ENCODE data around the gene SHISA7. TPM values are rescaled to one million over a fixed set of nuclear protein-coding genes. Genes with fewer than 3 reads are reported as not detected.
A peak's percentile ranks its signal among the peaks of the same experiment; 100 is the strongest.

Gene SHISA7
- total and polyA plus RNA-seq, 2 of the 4 experiments (the other 2 are of a cell fraction): not detected

- Histone ChIP-seq H3K4me1 (ENCODE audit: control insufficient read depth, insufficient read depth, low read length) (peaks cover 5% of the 10 kb centered on the region; the same call in 1 of the 2 replicates), H2BK5ac (ENCODE audit: low read depth, low read length, poor library complexity, severe bottlenecking) (no peak overlapping the region), H3K79me1 (ENCODE audit: low read depth in 1 of 2, low read length in 2 of 2) (peaks cover 0 to 23% of the 10 kb centered on the region in 2 experiments; a peak in 2 of 4 replicates), H3K4me3 (ENCODE audit: insufficient read depth, low read depth, low read length) (no peak overlapping the region), H2BK15ac (ENCODE audit: low read depth, low read length) (no peak overlapping the region), H3K9me1 (ENCODE audit: insufficient read depth, low read length) (peaks cover 2% of the 10 kb centered on the region; the same call in 1 of the 2 replicates), H2BK120ac (ENCODE audit: low read depth, low read length) (no peak overlapping the region), H2AFZ (replicated peaks; ENCODE audit: low read length, poor library complexity) (no peak overlapping the region), H3K14ac (replicated peaks; ENCODE audit: low read depth, low read length) (no peak overlapping the region), H2AK9ac (replicated peaks; ENCODE audit: low read depth, low read length, poor library complexity) (peak overlapping the region; percentile 12), H3K4ac (ENCODE audit: low read depth, low read length) (no peak overlapping the region), H4K91ac (ENCODE audit: insufficient read depth, low read depth, low read length) (no peak overlapping the region), H3K27me3 (ENCODE audit: control insufficient read depth, insufficient read depth, low read length) (peaks cover 12% of the 10 kb centered on the region), H3K9ac (ENCODE audit: low read depth, low read length) (no peak overlapping the region), H2AK5ac (ENCODE audit: low read depth, low read length) (no peak overlapping the region), H2BK20ac (ENCODE audit: low read depth, low read length) (no peak overlapping the region), H3K27ac (ENCODE audit: insufficient read depth, low read length) (no peak overlapping the region), H4K20me1 (ENCODE audit: insufficient read depth, low read length) (peaks cover 28% of the 10 kb centered on the region), H3K9me3 (ENCODE audit: control insufficient read depth, insufficient read depth, low read length) (no peaks in the 10 kb centered on the region), H3K4me2 (ENCODE audit: low read depth, low read length) (no peak overlapping the region), H3K23ac (ENCODE audit: low read depth, low read length) (no peak overlapping the region), H4K5ac (ENCODE audit: low read depth, low read length) (no peak overlapping the region), H3K36me3 (ENCODE audit: control insufficient read depth, insufficient read depth, low read length) (no peaks in the 10 kb centered on the region; the same call in 1 of the 2 replicates), H4K8ac (ENCODE audit: low read depth in 2 of 2, low read length in 2 of 2) (no peak overlapping the region), H3K56ac (ENCODE audit: extremely low read depth, insufficient read depth, low read length) (no peak overlapping the region), H3K18ac (ENCODE audit: low read depth, low read length) (no peak overlapping the region)
- DNase-seq: no peak
- no TSS peak for BruUV-seq (replicated peaks)
- WGBS, 2 experiments (ENCODE audit: extremely low coverage in 2 of 2, insufficient read length in 1 of 2): 59% methylated on average over 8 of the region's 14 CpGs; no CpG with 5 or more reads in 1 of the 2 experiments
- POLR2A ChIA-PET (ENCODE audit: unreplicated experiment): no interaction called here
- no peak for ATAC-seq (ENCODE audit: low read depth)
- intact Hi-C loops (cut with micrococcal nuclease) (no loop called here), dilution Hi-C loops (cut with HindIII; ENCODE audit: low sequenced_read_pairs, unreplicated experiment) (no loop called here), in situ Hi-C loops (cut with MboI; ENCODE audit: low sequenced_read_pairs) (no loop called here)
- CTCF ChIA-PET: no interaction called here
- TF ChIP-seq POLR2A (IDR thresholded peaks at IDR 0.05; ENCODE audit: low read depth, low read length) (no peak), SMC3 (IDR thresholded peaks at IDR 0.05; ENCODE audit: low read depth, low read length) (no peak), RFX5 (IDR thresholded peaks at IDR 0.05; ENCODE audit: low read depth, low read length) (no peak), BHLHE40 (IDR thresholded peaks at IDR 0.05; ENCODE audit: low read depth, low read length) (no peak), NFE2L2 (IDR thresholded peaks at IDR 0.05; ENCODE audit: low read depth, low read length) (no peak)
Measured at GRCh38 chr19:55456347-55456746, 13.2 kb upstream of the SHISA7 start.

Measured in IMR-90 (cell line).